Measurements from ENCODE around the gene SOX6. TPM values are rescaled to one million over a fixed set of nuclear protein-coding genes. Genes with fewer than 3 reads are reported as not detected.

The SOX6 gene
- total RNA-seq, 1 experiment from 2014 or later = not detected

GRCh38 chr11:15930442-15931025 is 425.8 kb downstream of the SOX6 start:
- peaks cover 3 to 14% of the 10 kb centered on the region in 2 experiments; a peak in 4 of 5 replicates for H3K9me3 Mint-ChIP-seq
- Histone ChIP-seq H3K18ac (ENCODE audit: insufficient read length, low read depth, low read length) (no peak overlapping the region), H2BK120ac (ENCODE audit: low read depth, low read length, poor library complexity, severe bottlenecking) (no peak overlapping the region), H2AFZ (ENCODE audit: low read length) (no peak overlapping the region), H3K23ac (ENCODE audit: insufficient read length, low read depth, low read length) (no peak overlapping the region), H3K56ac (ENCODE audit: insufficient read length, low read depth, low read length) (no peak overlapping the region), H3K14ac (ENCODE audit: insufficient read depth, low read length) (no peak overlapping the region; the same call in 1 of the 2 replicates), H3T11ph (ENCODE audit: low read length) (no peak overlapping the region), H3K79me2 (ENCODE audit: insufficient read depth, low read length) (no peaks in the 10 kb centered on the region), H4K8ac (replicated peaks; ENCODE audit: insufficient read length, low read depth, low read length) (no peak overlapping the region), H2BK5ac (ENCODE audit: insufficient read length, low read length) (no peak overlapping the region), H2AK5ac (ENCODE audit: insufficient read length, low read length) (no peak overlapping the region), H3K9ac (ENCODE audit: extremely low read depth, insufficient read length, low read length) (no peak overlapping the region), H3K4ac (ENCODE audit: low read depth, low read length) (no peak overlapping the region), H3K27ac (ENCODE audit: insufficient read length, low read depth, low read length) (no peak overlapping the region), H3K27me3 (ENCODE audit: insufficient read depth, low read length) (no peaks in the 10 kb centered on the region), H2BK12ac (ENCODE audit: insufficient read length, low read depth, low read length) (no peak overlapping the region), H4K20me1 (ENCODE audit: control insufficient read depth, insufficient read depth, insufficient read length) (no peaks in the 10 kb centered on the region), H3K23me2 (ENCODE audit: insufficient read length, low read depth, low read length, poor library complexity, severe bottlenecking) (no peaks in the 10 kb centered on the region), H3K9me3 (ENCODE audit: control insufficient read depth, low read depth, low read length) (no peaks in the 10 kb centered on the region), H4K91ac (ENCODE audit: insufficient read length, low read depth, low read length) (no peak overlapping the region), H2BK20ac (ENCODE audit: low read depth, low read length, poor library complexity, severe bottlenecking) (no peak overlapping the region), H4K5ac (ENCODE audit: insufficient read length, low read depth, low read length) (no peak overlapping the region), H3K79me1 (ENCODE audit: insufficient read depth, low read depth, low read length, poor library complexity, severe bottlenecking) (no peaks in the 10 kb centered on the region), H3K4me1 (ENCODE audit: insufficient read depth, low read length) (no peaks in the 10 kb centered on the region), H2BK15ac (ENCODE audit: low read depth, low read length) (no peak overlapping the region), H3K4me2 (ENCODE audit: insufficient read depth, insufficient read length, low read length) (no peak overlapping the region)
- TF ChIP-seq CTCF (conservative IDR thresholded peaks at IDR 0.05) = no peak
- WGBS (ENCODE audit: extremely low coverage, insufficient read length, low lambda C conversion rate) = no CpG with 5 or more reads among the region's 6 CpGs
- no peaks in the 10 kb centered on the region for H3K4me1 Mint-ChIP-seq
- no peak overlapping the region for H3K4me3 Mint-ChIP-seq
- no peak for DNase-seq
- H3K27me3 Mint-ChIP-seq (ENCODE audit: low read depth) = peaks cover 12% of the 10 kb centered on the region
- H3K27ac Mint-ChIP-seq = no peak overlapping the region
- H3K36me3 Mint-ChIP-seq (ENCODE audit: insufficient read depth in 1 of 3, low read depth in 3 of 3) = no peaks in the 10 kb centered on the region; a peak in 1 of 7 replicates
